Gastroesophageal sphincter (tissue), 4 donors: Measurements from ENCODE around the gene DNASE2B. TPM values are rescaled to one million over a fixed set of nuclear protein-coding genes. Genes with fewer than 3 reads are reported as not detected.

ENCODE experiments used
- ATAC-seq: fragments of 150-250 bp; one replicate; pipeline ENCODE4 v1.9.1; 2016; ENCODE audit warnings: mild to moderate bottlenecking, moderate library complexity
- H3K27ac ChIP-seq, 4 donors: fragments of 200-600 bp; sonication (generic) in 3 of 4; 1 replicate in 3 of 4; 2 replicates in 1 of 4; pipeline ENCODE4 v1.5.1; 2016 to 2019
- H3K27me3 ChIP-seq: fragments of 200-600 bp; sonication (generic); one replicate; pipeline ENCODE4 v1.5.1; 2019
- H3K36me3 ChIP-seq, 2 donors: fragments of 200-600 bp; sonication (generic); one replicate each; pipeline ENCODE4 v1.5.1; 2019; ENCODE audit warnings: control low read depth in 1 of 2
- H3K4me1 ChIP-seq, 3 donors: fragments of 200-600 bp; sonication (generic); 1 replicate in 2 of 3; 2 replicates in 1 of 3; pipeline ENCODE4 v1.5.1; 2016 to 2019; ENCODE audit warnings: control low read depth in 2 of 3
- H3K4me3 ChIP-seq, 2 donors: fragments of 200-600 bp; sonication (generic); one replicate each; pipeline ENCODE4 v1.5.1; 2019; ENCODE audit warnings: mild to moderate bottlenecking in 1 of 2, moderate library complexity in 1 of 2
- H3K9me3 ChIP-seq, 3 donors: fragments of 200-600 bp; sonication (generic); one replicate each; pipeline ENCODE4 v1.5.1; 2017 to 2019; ENCODE audit warnings: control low read depth in 2 of 3
- CTCF ChIP-seq, 4 experiments: fragments of 200-600 bp in 2 of 4; fragments of 450-650 bp in 2 of 4; sonication (generic) in 1 of 4; IDR thresholded peaks; one replicate each; pipeline ENCODE4 v1.5.1; 2017 to 2019; ENCODE audit warnings: antibody characterized with exemption in 4 of 4, mild to moderate bottlenecking in 2 of 4, moderate library complexity in 2 of 4
- EP300 ChIP-seq: sonication (generic); formaldehyde crosslinking; IDR thresholded peaks from one replicate; pipeline ENCODE4 v1.6.1; 2017; ENCODE audit warnings: antibody characterized with exemption, mild to moderate bottlenecking
- POLR2A ChIP-seq, 2 donors: fragments of 450-650 bp; IDR thresholded peaks; one replicate each; pipeline ENCODE4 v1.6.1; 2017; ENCODE audit warnings: antibody characterized with exemption in 2 of 2, mild to moderate bottlenecking in 2 of 2, moderate library complexity in 1 of 2
- POLR2AphosphoS5 ChIP-seq: sonication (generic); formaldehyde crosslinking; IDR thresholded peaks from one replicate; pipeline ENCODE4 v1.6.1; 2017; ENCODE audit warnings: antibody characterized with exemption
- WGBS, 2 donors: methylation state at CpG; one replicate each; pipeline ENCODE4 v1.1.5; 2018; ENCODE audit warnings: low coverage in 1 of 2; 5-methylcytosine and 5-hydroxymethylcytosine counted together
- total RNA-seq, 4 donors: library from RNA; depleted of rRNA; stranded (reverse); fragments of >200 nt; gene quantifications; one replicate each; pipeline ENCODE4 v1.1.0, GENCODE V29; 2016

Gene DNASE2B
- total RNA-seq, 4 donors from 2014 or later, result not detected

- H3K36me3 ChIP-seq, result no peaks in the 10 kb centered on the region
- no peak overlapping the region for H3K27ac ChIP-seq
- H3K9me3 ChIP-seq, result no peaks in the 10 kb centered on the region
- no peak for ATAC-seq
- no peaks in the 10 kb centered on the region for H3K27me3 ChIP-seq
- WGBS, 2 donors, result 63 to 81% methylated on average over 3 to 4 of the region's 4 CpGs
- TF ChIP-seq CTCF (IDR thresholded peaks at IDR 0.05) (no peak), EP300 (no peak), POLR2AphosphoS5 (no peak)
- no peak overlapping the region for H3K4me3 ChIP-seq
- H3K4me1 ChIP-seq, result peaks cover 0 to 31% (median 0%) of the 10 kb centered on the region in 3 donors
Observed at GRCh38 chr1:84379138-84379916, 19.0 kb upstream of the DNASE2B start.

- no peaks in the 10 kb centered on the region for H3K36me3 ChIP-seq
- no peaks in the 10 kb centered on the region for H3K27me3 ChIP-seq
- H3K4me1 ChIP-seq, result peaks cover 0 to 26% (median 0%) of the 10 kb centered on the region in 3 donors
- WGBS, 2 donors, result 84% methylated on average over 1 of the region's 1 CpG; no CpG with 5 or more reads in 1 of the 2 donors
- no peak overlapping the region for H3K27ac ChIP-seq
- H3K9me3 ChIP-seq, result no peaks in the 10 kb centered on the region
- no peak for ATAC-seq
- H3K4me3 ChIP-seq, result no peak overlapping the region
- TF ChIP-seq EP300, result no peak
- TF ChIP-seq POLR2AphosphoS5, result no peak
- no peak for TF ChIP-seq POLR2A (IDR thresholded peaks at IDR 0.05)
- no peak for TF ChIP-seq CTCF (IDR thresholded peaks at IDR 0.05)
Observed at GRCh38 chr1:84379917-84380180, 18.4 kb upstream of the DNASE2B start.

GRCh38 chr1:84382127-84382526 lies 16.2 kb upstream of the DNASE2B start:
- WGBS, 2 donors, result 83 to 100% methylated on average over 3 of the region's 3 CpGs
- no peaks in the 10 kb centered on the region for H3K27me3 ChIP-seq
- H3K27ac ChIP-seq, result no peak overlapping the region
- no peak overlapping the region for H3K4me3 ChIP-seq
- TF ChIP-seq CTCF (IDR thresholded peaks at IDR 0.05) (no peak), POLR2A (IDR thresholded peaks at IDR 0.05) (no peak), EP300 (no peak)
- H3K4me1 ChIP-seq, result peaks cover 0 to 10% (median 0%) of the 10 kb centered on the region in 3 donors
- no peaks in the 10 kb centered on the region for H3K9me3 ChIP-seq
- H3K36me3 ChIP-seq, result no peaks in the 10 kb centered on the region
- no peak for ATAC-seq

- 43 to 100% methylated on average over 1 of the region's 1 CpG for WGBS, 2 donors
- no peak for TF ChIP-seq CTCF (IDR thresholded peaks at IDR 0.05)
- TF ChIP-seq EP300, result no peak
- no peak for TF ChIP-seq POLR2AphosphoS5
- no peak for TF ChIP-seq POLR2A (IDR thresholded peaks at IDR 0.05)
- no peaks in the 10 kb centered on the region for H3K36me3 ChIP-seq
- ATAC-seq, result no peak
- H3K4me1 ChIP-seq, result no peaks in the 10 kb centered on the region
- H3K4me3 ChIP-seq, result no peak overlapping the region
- H3K9me3 ChIP-seq, result no peaks in the 10 kb centered on the region
- H3K27ac ChIP-seq, result no peak overlapping the region
- no peaks in the 10 kb centered on the region for H3K27me3 ChIP-seq
Observed at GRCh38 chr1:84385347-84385746, 12.9 kb upstream of the DNASE2B start.

- H3K9me3 ChIP-seq, result no peaks in the 10 kb centered on the region
- no peak overlapping the region for H3K27ac ChIP-seq
- no peak for ATAC-seq
- H3K4me3 ChIP-seq, result no peak overlapping the region
- no peak for TF ChIP-seq EP300
- no peak for TF ChIP-seq CTCF (IDR thresholded peaks at IDR 0.05)
- TF ChIP-seq POLR2AphosphoS5, result no peak
- H3K27me3 ChIP-seq, result no peaks in the 10 kb centered on the region
- H3K4me1 ChIP-seq, result no peaks in the 10 kb centered on the region
- H3K36me3 ChIP-seq, result no peaks in the 10 kb centered on the region
- 84 to 100% methylated on average over 4 to 5 of the region's 5 CpGs for WGBS, 2 donors
Observed at GRCh38 chr1:84386716-84387479, 11.4 kb upstream of the DNASE2B start.
